Smooth muscle cell (in vitro differentiated cells): Measurements from ENCODE around the gene UBE2B. TPM values are rescaled to one million over a fixed set of nuclear protein-coding genes. Genes with fewer than 3 reads are reported as not detected.
"Not testable (repeated sequence)": the region's sequence is repeated elsewhere in the genome, so short reads cannot be mapped to it uniquely, and the experiment has no call there.

Experiments used
- DNase-seq: peaks from one replicate; lab custom pipeline; 2025; ENCODE audit not compliant: unreplicated experiment; lab: John Stamatoyannopoulos, UW
- H2AFZ ChIP-seq: fragments of 200-600 bp; sonication (generic); 2 replicates; pipeline ENCODE4 v1.6.0; 2016; ENCODE audit warnings: antibody characterized with exemption, low read depth, mild to moderate bottlenecking
- H3F3A ChIP-seq: fragments of 200-600 bp; sonication (generic); 2 replicates; pipeline ENCODE4 v1.6.0; 2017; ENCODE audit warnings: antibody characterized with exemption, low read depth
- H3K27ac ChIP-seq: fragments of 200-600 bp; sonication (generic); 2 replicates; pipeline ENCODE4 v1.5.1; 2016; ENCODE audit warnings: low read depth, mild to moderate bottlenecking
- H3K27me3 ChIP-seq: fragments of 200-600 bp; sonication (generic); 2 replicates; pipeline ENCODE4 v1.6.1; 2016; ENCODE audit warnings: low read depth, mild to moderate bottlenecking
- H3K36me3 ChIP-seq: fragments of 200-600 bp; sonication (generic); 2 replicates; pipeline ENCODE4 v1.5.1; 2016; ENCODE audit warnings: low read depth
- H3K4me1 ChIP-seq: fragments of 200-600 bp; sonication (generic); 2 replicates; pipeline ENCODE4 v1.5.1; 2016; ENCODE audit warnings: low read depth
- H3K4me2 ChIP-seq: fragments of 200-600 bp; sonication (generic); 2 replicates; pipeline ENCODE4 v1.6.0; 2016; ENCODE audit warnings: mild to moderate bottlenecking
- H3K4me3 ChIP-seq: fragments of 200-600 bp; sonication (generic); 2 replicates; pipeline ENCODE4 v1.5.1; 2016; ENCODE audit warnings: mild to moderate bottlenecking
- H3K79me2 ChIP-seq: fragments of 200-600 bp; sonication (generic); 2 replicates; pipeline ENCODE4 v1.6.0; 2016; ENCODE audit warnings: low read depth, mild to moderate bottlenecking
- H3K9ac ChIP-seq: fragments of 200-600 bp; sonication (generic); 2 replicates; pipeline ENCODE4 v1.6.0; 2016; ENCODE audit warnings: low read depth
- H3K9me3 ChIP-seq: fragments of 200-600 bp; sonication (generic); replicated peaks from 2 replicates; pipeline ENCODE4 v1.5.1; 2016; ENCODE audit warnings: low read depth
- H4K20me1 ChIP-seq: fragments of 200-600 bp; sonication (generic); 2 replicates; pipeline ENCODE4 v1.6.0; 2016; ENCODE audit warnings: low read depth
- CTCF ChIP-seq: fragments of 200-600 bp; sonication (generic); IDR thresholded peaks from 2 replicates; pipeline ENCODE4 v1.5.1; 2017; ENCODE audit warnings: borderline replicate concordance, mild to moderate bottlenecking, antibody characterized with exemption; ENCODE audit not compliant: insufficient read depth, poor library complexity, severe bottlenecking
- WGBS: methylation state at CpG from one replicate; pipeline ENCODE4 v1.1.7; 2016; ENCODE audit warnings: low lambda C conversion rate; 5-methylcytosine and 5-hydroxymethylcytosine counted together
- polyA plus RNA-seq: library from polyadenylated mRNA; unstranded; fragments of >200 nt; fragmentation: Nextera tagmentation; extraction: Ambion mirVana; gene quantifications from 2 replicates; pipeline ENCODE4 v1.2.1, GENCODE V29; 2016
- total RNA-seq: library from RNA; depleted of rRNA; stranded (reverse); fragments of >200 nt; gene quantifications from 2 replicates; pipeline ENCODE4 v1.2.3, GENCODE V29; 2014

The UBE2B gene
- total and polyA plus RNA-seq, 2 experiments from 2014 or later, result 60.6 to 86.8 TPM

- Histone ChIP-seq H3K79me2 (peaks cover 76% of the 10 kb centered on the region), H3K4me1 (no peaks in the 10 kb centered on the region), H2AFZ (no peak overlapping the region), H4K20me1 (peaks cover 89% of the 10 kb centered on the region), H3K36me3 (peaks cover 24% of the 10 kb centered on the region), H3F3A (no peaks in the 10 kb centered on the region), H3K9ac (no peak overlapping the region), H3K9me3 (no peaks in the 10 kb centered on the region), H3K27ac (no peak overlapping the region), H3K4me2 (no peak overlapping the region), H3K27me3 (no peaks in the 10 kb centered on the region), H3K4me3 (no peak overlapping the region)
- no peak for TF ChIP-seq CTCF
- DNase-seq, result no peak
- 95% methylated on average over 5 of the region's 5 CpGs for WGBS
These were observed 9.0 kb downstream of the UBE2B start for GRCh38 chr5:134380346-134380745.

GRCh38 chr5:134382204-134382603 lies 10.8 kb downstream of the UBE2B start:
- Histone ChIP-seq H4K20me1 (peaks cover 87% of the 10 kb centered on the region), H3K79me2 (peaks cover 66% of the 10 kb centered on the region), H3K36me3 (peaks cover 24% of the 10 kb centered on the region)
- not testable (repeated sequence) for H3K4me2 ChIP-seq, H3K9ac ChIP-seq, DNase-seq, H3K27me3 ChIP-seq, H3K27ac ChIP-seq, H3F3A ChIP-seq, H3K4me3 ChIP-seq, H2AFZ ChIP-seq, H3K4me1 ChIP-seq, H3K9me3 ChIP-seq
- WGBS, result 97% methylated on average over 2 of the region's 2 CpGs

- 92% methylated on average over 4 of the region's 4 CpGs for WGBS
- Histone ChIP-seq H3K9me3 (no peaks in the 10 kb centered on the region), H3F3A (no peaks in the 10 kb centered on the region), H3K79me2 (peaks cover 52% of the 10 kb centered on the region), H3K27me3 (no peaks in the 10 kb centered on the region), H3K27ac (no peak overlapping the region), H3K36me3 (peaks cover 26% of the 10 kb centered on the region), H3K9ac (no peak overlapping the region), H3K4me1 (no peaks in the 10 kb centered on the region), H3K4me2 (no peak overlapping the region), H2AFZ (no peak overlapping the region), H3K4me3 (no peak overlapping the region), H4K20me1 (peaks cover 83% of the 10 kb centered on the region)
- no peak for TF ChIP-seq CTCF
- no peak for DNase-seq
These were observed 12.8 kb downstream of the UBE2B start for GRCh38 chr5:134383980-134384697.

- DNase-seq, result no peak
- Histone ChIP-seq H3K27ac (no peak overlapping the region), H3K4me2 (no peak overlapping the region), H3K9ac (no peak overlapping the region), H3K79me2 (peaks cover 33% of the 10 kb centered on the region), H4K20me1 (peaks cover 84% of the 10 kb centered on the region), H3K36me3 (peaks cover 39% of the 10 kb centered on the region), H3F3A (peaks cover 4% of the 10 kb centered on the region), H3K27me3 (no peaks in the 10 kb centered on the region), H2AFZ (no peak overlapping the region), H3K9me3 (no peaks in the 10 kb centered on the region), H3K4me1 (no peaks in the 10 kb centered on the region), H3K4me3 (no peak overlapping the region)
- WGBS, result 100% methylated on average over 1 of the region's 1 CpG
- no peak for TF ChIP-seq CTCF
These were observed 16.1 kb downstream of the UBE2B start for GRCh38 chr5:134387443-134387842.
